GM18511 (cell line): ENCODE data around the gene ST3GAL4.

Experiments
- ATAC-seq: cut with Tn5 transposase; IDR thresholded peaks from one replicate; pipeline ENCODE4 v1.9.1; 2021; ENCODE audit warnings: mild to moderate bottlenecking, moderate library complexity; ENCODE audit not compliant: unreplicated experiment

ST3GAL4 gene

DNA sequence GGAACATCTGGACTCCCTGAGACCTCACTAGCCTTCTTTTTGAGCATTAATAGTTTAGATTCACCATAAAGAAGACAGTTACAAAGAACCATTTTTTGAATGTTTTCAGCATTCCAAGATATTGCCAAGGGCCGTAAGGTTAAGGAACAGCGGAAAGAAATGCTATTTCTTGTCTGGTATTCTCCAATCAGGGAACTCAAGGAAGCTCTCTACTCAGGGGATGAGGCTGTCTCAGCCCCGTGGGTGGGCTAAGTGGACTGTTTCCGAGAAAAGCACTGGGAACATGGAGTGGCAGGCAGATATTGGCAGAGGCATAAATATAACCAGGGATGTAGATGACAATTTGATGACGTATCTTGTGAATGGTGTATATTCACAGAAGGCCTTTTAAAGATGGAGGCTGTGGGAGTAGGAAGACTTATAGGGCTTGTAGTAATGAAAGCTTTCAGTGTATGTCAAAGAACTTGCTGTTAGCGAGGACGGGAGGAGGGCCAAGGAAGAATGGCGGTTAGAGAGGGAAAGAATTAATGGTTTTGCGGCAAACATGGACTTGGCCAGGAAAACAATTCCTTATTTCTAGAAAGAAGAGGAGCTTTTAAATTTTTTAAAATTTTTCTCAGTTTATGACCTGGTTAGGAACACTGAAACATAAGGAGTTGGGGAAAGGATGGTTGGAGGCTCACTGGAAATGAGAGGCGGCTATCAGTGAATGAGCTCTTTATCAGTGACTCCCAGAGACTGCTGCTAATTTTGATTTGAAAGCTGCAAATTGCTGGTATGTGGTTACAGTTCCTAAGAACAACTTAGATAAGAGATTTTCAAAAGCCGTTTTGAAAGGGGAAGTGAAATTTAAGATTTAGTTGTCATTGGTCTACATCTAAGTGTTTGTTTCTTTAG is 64.6 kb downstream of the ST3GAL4 start:
- peak; percentile 73 for ATAC-seq

DNA sequence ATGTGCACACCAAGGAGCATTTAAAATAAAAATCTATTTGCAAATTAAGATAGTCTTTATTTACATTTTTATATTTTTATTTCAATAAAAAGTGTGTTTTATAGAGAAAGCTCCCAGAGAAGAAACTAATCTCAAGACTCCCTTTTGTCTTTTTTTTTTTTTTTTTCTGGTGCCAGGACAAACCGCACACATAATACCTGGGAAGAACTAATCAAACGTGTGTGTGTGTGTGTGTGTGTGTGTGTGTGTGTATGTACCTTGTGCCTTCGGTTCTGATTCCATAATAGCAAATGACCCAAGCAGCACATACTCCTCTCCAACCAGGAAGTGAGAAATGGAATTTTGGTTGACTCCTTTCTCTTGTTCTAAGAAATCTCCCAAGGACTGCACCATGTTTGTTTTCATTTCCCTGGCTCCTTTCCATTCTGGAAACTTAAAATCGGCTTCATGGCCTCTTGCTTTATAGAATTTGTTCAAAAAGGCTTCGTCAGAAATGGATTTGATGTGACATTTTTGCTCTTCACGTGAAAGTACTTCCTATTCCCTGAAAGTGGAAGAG is 65.3 kb downstream of the ST3GAL4 start:
- ATAC-seq = peak; percentile 3

DNA sequence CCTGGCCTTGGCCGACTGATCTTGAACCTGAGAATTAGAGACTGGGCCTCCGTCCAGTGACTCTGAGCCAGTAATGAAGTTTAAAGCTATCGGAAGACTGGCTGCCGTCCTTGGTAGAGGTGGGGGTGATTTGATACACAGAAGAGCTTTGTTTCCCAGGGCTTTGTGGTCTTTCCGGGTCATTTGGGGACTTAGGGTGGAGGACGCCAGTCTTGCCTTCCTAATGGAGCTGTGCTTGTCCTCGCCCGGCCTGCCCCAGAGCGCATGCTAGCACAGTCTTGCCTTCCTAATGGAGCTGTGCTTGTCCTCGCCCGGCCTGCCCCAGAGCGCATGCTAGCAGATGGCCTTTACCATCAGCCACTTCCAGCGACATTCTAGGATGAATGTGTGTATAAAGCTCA is 65.8 kb downstream of the ST3GAL4 start:
- no peak for ATAC-seq

DNA sequence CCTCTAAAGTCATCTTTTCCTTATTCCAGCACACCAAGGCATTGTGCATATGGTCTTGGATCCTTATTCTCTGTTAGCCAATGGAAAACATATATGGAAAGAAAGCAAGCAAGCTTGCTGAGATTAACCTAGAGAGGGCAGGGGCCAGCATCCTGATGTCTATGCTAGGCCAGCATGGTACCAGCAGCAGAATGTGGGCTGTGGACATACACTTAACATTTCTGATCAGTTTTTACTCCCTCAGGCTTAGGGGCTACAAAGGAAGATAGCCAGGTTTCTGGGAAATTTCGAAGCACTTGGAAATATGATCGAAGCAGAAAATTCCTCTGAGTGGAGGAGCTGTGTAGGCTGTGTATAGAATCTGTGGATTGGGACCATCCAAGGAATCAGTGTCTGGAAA is 67.0 kb downstream of the ST3GAL4 start:
- ATAC-seq = no peak

DNA sequence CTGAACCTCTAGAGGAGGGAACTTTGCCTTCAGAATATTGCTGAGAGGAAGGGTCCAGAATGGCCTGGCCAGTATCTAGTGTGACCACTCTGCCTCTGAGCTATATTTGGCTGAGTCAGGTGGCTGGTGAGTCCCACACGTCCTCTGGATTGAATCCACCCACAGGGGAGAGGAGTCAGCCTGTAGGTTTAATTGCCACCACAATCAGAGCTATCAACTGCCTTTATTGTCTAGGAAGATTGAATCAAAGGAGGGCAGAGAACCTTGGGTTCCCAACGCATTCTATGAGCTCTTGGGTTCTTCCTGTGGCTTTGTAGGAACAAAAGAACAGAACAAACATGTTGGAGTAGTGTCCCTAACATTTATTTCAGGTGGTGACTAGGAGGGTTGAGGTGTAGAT is 67.7 kb downstream of the ST3GAL4 start:
- ATAC-seq = no peak

DNA sequence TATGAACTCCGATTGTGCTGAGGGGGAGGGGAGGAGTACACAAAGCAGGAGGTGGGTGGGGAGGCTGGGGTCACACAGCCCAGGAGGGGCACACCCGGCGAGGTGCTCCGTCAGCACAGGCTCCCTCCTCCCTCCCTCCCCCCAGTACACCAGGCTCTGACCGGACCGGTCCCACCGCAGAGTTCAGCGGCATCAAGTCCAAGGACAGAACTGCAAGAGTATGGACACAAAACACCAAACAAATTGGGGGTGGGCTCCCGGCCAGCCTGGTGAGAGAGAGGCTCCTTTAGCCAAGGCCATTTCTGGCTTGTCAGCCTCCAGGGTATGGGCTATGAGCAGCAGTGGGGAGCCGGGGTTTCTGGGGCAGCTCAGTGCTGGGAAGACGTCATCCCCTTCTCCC is 68.3 kb downstream of the ST3GAL4 start:
- no peak for ATAC-seq

DNA sequence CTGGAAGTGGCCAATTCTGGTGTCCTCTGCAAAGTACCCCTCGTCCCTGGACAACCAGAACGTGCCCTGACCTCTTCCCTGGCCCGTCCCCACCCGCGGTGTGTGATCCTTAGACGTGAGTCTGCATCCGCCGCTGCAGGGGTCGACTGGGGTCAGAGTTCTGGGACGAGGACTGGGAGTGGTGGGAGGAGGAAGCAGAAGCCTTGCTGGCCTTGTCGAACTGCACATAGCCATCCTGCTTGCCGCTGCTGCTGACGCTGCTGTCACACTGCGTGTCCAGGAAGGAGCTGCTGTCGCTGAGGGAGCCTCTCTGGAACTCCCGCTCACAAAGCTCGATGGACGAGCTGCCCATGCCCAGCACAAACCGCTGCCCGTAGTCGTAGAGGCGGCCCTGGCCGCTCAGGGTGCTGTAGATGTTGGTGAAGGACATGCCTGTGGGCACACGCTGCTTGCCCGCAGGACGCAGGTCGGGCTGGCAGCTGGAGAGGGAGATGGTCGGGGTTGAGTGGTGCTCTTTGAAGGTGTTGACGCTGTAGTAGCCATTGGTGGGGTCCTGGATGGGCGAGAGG is 69.1 kb downstream of the ST3GAL4 start:
- no peak for ATAC-seq

DNA sequence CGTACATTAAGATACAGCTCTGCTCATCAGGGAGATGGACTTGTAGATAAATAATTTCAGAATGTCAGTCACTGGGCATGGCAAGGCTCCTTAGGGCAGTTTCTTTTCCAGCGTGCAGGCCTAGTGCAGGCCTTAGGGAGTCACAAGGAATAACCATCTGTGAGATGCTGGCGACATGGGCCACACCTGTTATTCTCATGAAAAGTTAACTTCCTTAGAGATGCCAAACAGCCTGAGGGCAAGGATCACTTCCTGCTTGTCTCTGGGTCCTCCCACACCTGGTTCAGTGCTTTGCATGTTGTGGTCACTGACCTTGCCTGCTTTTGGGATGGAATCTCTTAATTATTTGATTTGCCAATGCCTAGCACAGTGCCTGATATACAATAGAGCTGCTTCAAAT is 70.6 kb downstream of the ST3GAL4 start:
- no peak for ATAC-seq

DNA sequence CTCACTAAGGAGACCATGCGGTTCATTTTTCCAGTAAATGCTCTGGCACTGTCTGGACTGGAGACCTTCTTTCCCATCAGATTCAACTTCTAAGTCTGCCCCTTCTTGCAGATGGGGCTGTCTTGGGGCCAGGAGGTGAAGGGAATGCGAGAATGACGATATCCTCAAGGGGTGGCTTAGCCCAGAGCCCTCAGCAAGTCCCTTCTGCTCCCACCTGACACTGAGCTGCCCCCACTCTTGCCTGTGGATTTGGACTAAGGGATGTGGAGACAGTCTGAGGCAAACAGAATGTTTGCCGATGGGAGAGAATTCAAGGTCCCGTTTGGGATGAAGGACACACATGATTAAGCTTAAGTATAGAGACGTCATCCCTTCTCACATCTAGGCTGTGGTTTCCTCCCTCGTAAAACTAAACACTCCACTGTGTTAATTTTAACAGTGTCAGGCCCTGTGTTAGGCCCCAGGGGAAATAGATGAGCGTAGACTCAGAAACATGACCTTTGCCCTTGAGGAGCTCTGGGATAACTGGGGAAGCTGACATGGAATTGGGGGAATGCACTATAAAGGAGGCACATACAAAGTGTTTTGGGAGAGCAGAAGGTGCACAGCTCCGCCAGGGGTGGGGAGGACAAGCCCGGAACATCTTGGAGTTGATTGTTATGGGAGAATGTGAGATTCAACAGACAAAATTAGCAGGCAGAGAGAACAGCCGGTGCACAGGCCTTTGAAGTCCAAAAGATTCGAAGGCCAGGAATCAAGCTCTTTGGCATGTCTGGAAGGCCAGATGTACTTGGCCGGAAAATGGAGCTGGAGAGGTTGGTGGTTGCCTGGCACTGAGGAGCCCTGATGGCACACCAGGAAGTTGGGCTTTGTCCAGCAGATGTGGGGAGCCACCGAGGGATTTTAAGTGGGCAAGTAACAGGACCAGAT is 71.6 kb downstream of the ST3GAL4 start:
- ATAC-seq = peak; percentile 86

DNA sequence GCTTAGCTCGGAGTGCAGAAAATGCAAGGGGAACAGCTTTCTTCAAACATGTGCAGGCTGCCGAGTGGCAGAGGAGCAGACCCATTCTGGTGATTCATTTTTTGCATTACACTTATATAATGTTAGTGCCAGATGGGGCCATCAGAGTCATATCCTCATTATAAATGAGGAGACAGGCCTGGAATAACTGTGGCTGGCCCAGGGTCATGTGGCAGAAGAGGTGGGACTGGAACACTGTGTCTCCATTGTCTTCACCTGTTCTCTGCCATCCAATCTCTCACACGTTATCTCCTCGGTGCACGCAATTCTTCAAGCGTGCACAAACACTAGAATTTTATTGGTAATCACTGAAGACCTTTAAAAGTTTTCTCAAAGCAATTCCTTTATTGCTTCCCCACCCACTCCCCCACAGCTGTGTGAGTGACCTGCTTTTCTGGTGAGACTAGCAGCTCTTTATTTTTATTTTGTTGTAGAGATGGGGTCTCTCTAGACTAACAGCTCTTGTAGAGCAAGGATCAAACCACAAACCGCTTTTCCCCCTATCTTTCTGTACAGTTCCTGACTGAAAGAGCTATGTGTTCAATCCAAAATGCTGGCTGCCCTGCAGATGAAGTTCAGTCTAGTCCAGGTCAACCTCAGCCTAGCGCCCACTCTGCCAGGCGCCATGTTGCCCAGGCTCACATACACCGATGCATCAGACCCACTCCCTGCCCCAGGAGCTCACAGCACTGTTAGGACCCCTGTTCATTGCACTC is 75.3 kb downstream of the ST3GAL4 start:
- ATAC-seq = no peak

DNA sequence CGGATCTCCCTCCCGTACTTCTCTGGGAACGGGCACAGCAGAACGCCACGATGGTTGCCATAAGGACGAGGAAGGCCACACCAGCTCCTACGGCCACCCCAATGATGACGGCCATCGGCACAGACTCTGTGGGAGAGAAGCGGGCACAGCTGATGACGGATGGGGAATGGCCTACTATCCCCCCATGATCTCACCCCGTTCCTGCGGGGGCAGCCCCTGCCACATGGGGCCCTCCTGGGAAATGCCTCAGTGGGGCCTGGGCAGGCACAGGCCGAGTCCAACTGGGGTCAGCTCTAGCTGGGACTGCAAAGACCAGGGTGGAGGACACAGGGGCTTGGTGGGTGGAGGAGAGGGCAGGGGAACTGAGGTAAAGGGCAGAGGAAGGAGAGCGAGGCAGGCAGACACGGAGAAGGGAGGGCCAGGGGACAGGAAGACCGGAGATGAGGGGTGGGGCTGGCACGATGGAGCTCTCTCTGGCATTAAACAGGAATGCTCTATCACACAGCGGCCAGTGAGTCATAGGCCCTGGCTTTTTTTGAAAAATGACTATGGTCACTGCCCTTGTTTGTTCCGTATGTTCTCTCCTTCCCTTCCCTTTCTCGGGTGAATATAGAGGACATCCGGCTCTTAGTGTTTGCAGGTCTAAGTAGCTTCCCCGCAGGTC is 76.0 kb downstream of the ST3GAL4 start:
- no peak for ATAC-seq

DNA sequence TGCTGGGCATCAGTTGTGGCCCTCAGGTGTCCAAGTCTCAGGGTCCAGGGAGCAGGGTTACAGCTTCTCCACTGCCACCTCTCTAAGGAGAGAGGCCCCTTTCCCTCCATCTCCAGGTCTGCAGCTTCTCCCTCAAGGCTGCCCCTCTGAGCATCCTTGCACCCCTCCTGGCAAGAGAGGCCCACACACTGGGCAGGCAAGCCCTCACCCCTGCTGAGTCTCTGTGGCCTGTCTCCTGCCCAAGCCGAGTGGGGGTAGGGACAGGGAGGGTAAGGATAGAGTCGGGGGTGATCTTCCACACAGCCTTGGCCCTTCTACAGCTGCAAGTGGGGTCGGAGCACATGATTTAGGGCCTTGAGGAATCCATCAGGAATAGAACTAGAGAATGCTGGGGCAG is 76.6 kb downstream of the ST3GAL4 start:
- ATAC-seq = no peak

DNA sequence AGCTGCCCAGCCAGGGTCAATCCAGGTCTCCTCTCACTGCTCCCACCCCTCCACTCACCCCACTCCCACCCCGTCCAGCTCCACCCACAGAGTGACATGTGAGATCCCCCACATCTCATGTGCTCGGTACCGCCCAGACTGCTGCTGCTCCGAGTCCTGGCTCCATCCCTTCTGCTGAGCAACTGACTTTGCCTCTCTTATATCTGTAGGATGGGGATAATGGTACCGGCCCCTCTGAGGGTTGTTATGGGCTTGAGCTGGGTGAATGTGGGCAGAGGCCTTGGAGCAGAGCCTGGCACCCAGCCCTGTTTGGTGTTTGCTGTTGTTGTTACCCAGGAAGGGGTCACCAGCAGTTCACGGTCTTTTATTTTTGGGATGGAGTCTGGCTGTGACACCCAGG is 77.0 kb downstream of the ST3GAL4 start:
- ATAC-seq = no peak

DNA sequence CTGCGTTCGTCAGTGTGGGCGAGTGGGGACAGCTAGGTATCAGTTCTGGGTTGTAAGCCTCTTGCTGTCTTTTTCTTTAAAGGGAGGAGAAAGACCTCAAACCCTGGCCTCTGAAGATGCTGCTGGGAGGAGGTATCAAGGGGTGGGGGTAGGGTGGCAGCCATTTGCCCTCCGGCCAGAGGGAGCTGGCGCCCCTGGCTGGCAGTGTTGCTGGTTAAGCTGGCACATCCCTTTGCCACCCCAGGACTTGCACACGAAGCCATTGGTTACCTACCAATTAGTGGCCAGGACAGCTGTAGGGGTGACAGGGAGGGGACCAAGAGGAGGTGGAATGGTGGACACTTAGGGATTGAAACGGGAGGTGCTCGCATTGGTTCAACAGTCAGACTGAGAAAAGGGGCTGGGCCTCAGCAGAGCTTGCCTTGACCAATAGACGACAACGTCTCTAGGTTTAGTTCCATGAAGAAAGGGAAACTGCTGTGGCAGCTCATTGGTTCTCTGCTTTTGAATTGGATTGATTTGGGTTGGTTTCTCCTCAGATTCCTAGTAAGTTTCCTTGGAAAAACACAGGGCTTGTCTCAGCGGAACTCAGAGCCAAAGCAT is 77.9 kb downstream of the ST3GAL4 start:
- ATAC-seq = no peak

DNA sequence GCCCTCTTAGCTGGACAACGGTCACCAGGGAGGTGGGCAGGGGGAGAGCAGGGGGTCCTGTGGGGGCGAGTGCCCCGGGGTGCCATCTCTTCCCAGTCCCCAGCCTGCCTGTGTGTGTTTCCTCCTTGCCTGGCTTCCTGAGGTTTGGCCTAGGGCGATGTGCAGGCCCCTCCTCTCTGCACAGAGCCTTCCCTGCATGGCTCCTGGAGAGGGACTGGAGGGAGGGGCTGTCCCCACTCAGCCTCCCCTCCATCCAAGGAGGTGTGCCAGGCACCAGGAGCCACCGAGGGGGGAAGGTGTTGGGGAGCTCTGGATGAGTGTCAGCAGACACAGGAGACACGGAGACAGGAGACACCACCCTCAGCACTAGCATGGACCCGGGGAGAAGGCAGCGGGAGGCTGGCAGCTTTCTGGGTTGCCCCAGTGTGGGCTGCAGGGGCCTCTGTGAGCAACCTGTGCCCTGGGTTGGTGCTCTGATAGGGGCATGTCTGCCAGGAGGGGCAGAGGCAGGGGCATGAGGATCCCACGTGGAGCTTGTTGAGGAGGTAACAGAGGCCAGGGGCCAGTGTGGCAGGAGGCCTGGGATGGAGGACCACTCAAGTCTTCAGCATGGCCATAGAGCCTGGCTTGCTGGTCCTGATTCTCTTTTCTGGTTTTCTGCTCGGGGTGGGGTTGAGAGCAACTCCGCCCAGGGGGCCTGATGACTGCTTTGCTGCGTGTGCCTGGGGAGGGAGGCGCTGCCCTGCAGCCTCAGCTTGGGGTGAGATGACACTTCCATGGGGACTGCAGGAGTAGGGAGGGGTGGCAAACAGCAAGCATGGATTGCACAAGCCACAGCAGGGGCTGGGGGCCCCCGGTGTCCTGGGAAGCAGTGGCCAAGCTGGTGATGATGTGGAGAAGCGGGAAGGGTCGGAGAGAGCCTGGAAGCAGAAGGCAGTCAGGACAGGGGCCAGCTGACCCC is 78.8 kb downstream of the ST3GAL4 start:
- no peak for ATAC-seq

DNA sequence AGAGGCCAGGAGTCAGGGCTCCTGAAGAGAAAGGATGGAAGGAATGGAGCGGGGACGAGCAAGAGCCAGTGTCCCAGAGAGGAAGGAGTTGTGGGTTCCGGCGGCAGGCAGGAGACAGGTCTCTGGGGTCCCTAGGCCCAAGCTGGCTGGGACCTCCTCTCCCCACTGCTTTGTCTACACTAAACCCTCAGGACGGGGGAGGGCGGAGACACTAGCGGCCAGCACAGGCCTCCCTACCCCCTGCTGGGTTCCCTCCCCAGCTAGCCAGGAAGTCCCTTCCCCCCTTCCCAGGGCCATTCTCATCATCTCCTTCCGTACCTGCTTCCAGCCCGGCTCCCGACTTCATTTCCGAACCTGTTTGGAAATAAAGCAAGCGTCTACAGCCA is 79.5 kb downstream of the ST3GAL4 start:
- ATAC-seq = no peak

DNA sequence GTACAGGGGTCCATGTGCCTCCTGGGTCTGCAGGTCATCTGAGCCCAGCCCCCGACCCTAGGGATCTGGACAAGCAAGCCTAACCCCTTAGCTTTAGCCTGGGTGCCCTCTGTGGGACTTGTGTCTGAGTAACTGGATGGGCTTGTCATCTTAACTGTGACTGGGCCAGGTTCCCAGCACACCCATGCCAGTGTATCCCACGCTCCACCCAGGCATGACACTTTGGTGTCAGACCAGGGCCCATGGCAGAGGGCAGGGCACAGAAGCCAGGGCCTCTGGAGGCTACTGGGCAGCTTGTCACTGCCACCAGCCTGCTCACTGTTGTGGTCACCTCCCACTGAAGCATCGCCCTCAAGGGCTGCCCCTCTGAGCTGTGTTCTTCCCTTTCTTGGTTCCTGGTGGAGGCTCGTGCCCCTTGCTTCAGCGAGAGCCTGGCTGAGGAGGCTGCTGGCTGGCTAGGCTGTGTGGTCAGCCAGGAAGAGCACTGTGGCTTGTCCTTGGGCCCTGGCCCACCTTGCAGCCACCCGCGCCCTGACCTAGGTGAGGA is 80.8 kb downstream of the ST3GAL4 start:
- ATAC-seq = no peak

DNA sequence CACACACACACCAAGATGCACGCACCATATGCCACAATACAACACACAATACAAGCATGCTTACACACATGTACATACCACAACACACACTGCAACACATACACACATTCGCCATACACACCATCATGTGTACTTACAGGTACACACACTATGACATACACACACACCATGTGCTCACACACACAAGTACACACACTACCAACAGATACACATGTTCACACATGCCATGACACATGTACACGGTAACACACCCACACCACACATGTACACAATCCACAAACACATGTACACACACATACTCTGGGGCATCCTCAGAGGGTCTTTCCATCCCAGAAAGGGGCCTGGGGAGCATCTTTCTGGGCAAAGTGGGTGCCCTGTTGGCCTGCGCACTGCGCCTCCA is 82.2 kb downstream of the ST3GAL4 start:
- ATAC-seq = no peak
